Measurements from ENCODE around the gene VN1R5.

- TF ChIP-seq CTCF (IDR thresholded peaks at IDR 0.05; ENCODE audit: low read depth, low read length) (no peak), POLR2A (IDR thresholded peaks at IDR 0.05; ENCODE audit: extremely low read depth, insufficient read length) (no peak)
Observed at GRCh38 chr1:247298701-247299100, 42.8 kb downstream of the VN1R5 start.
